NT2/D1 (cell line): ENCODE results near the gene NPDC1.
A peak's percentile ranks its signal among the peaks of the same experiment; 100 is the strongest.

ENCODE experiments used
- DNase-seq: peaks from one replicate; pipeline ENCODE4 v3.0.0-alpha.2; 2011; ENCODE audit warnings: low read depth, low spot score
- H3K27me3 ChIP-seq: 2 replicates; pipeline ENCODE4 v1.6.0; 2011; ENCODE audit warnings: mild to moderate bottlenecking; ENCODE audit not compliant: insufficient read length, insufficient read depth
- H3K36me3 ChIP-seq: 2 replicates; pipeline ENCODE4 v1.6.1; 2011; ENCODE audit warnings: mild to moderate bottlenecking, low read length, mixed read lengths; ENCODE audit not compliant: insufficient read depth, insufficient read length
- H3K4me1 ChIP-seq: 2 replicates; pipeline ENCODE4 v1.5.1; 2011; ENCODE audit not compliant: insufficient read depth, insufficient read length
- H3K4me3 ChIP-seq: 2 replicates; pipeline ENCODE4 v1.5.1; 2011; ENCODE audit warnings: low read depth; ENCODE audit not compliant: insufficient read length
- H3K9ac ChIP-seq: 2 replicates; pipeline ENCODE4 v1.6.0; 2011; ENCODE audit warnings: low read depth; ENCODE audit not compliant: insufficient read length
- H3K9me3 ChIP-seq: 2 replicates; pipeline ENCODE4 v1.5.1; 2011; ENCODE audit warnings: mild to moderate bottlenecking, low read length; ENCODE audit not compliant: insufficient read depth
- SUZ12 ChIP-seq: IDR thresholded peaks from 2 replicates; pipeline ENCODE4 v1.6.1; 2011; ENCODE audit not compliant: insufficient read length, insufficient read depth; ENCODE audit errors: extremely low read depth
- YY1 ChIP-seq: IDR thresholded peaks from 2 replicates; pipeline ENCODE4 v1.6.1; 2011; ENCODE audit not compliant: insufficient read length, insufficient read depth
- ZNF274 ChIP-seq: IDR thresholded peaks from 2 replicates; pipeline ENCODE4 v1.6.1; 2011; ENCODE audit warnings: mild to moderate bottlenecking, low read depth, low read length

NPDC1 gene

DNA sequence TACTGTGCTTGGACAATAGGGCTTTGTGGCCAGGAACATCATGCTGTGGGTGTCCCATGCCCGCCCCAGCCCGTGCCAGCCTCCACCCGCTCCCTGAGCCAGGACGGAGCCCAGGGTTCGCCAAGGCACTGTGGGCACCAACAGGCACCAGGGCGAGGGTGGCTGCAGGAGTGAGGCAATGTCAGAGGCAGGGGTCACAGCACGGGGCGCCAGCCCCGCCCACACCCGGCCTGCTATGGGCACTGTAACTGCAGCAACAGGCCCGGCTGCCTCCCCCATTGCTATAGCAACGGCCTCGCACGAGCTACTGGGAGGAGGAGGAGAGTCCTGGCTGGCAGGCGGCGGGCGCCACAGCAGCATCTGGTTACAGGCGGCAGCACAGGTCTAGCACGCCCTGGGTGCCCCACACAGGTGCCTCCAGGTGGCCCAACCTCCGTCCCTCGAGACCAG lies 20.4 kb downstream of the NPDC1 start:
- Histone ChIP-seq H3K9ac (peak overlapping the region; percentile 32), H3K27me3 (peaks cover 34% of the 10 kb centered on the region), H3K4me1 (peaks cover 50% of the 10 kb centered on the region), H3K4me3 (no peak overlapping the region), H3K36me3 (no peaks in the 10 kb centered on the region), H3K9me3 (no peaks in the 10 kb centered on the region)
- no peak for DNase-seq
- no peak for TF ChIP-seq ZNF274
- no peak for TF ChIP-seq YY1
- TF ChIP-seq SUZ12, result no peak

DNA sequence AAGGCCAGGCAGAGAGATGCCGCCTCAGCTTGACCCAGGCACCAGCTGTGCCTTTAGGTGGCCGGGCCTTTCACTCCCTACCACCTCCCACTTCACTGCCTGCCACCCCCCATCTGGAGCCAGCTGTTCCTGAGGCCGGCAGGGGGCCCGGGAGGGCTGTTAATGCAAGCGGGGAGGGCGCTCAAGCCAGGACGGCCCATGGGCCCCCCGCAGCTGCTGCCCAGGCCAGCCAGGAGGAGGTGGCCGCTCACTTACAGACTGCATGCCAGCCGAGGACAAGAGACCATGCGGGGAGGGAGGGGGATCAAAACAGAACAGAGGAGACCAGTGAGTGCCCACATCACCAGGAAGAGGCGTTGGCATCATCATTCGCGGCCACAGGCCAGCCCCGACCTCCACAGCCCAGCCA lies 22.4 kb downstream of the NPDC1 start:
- TF ChIP-seq SUZ12 (no peak), ZNF274 (no peak), YY1 (no peak)
- no peaks in the 10 kb centered on the region for H3K9me3 ChIP-seq
- H3K4me1 ChIP-seq, result peaks cover 42% of the 10 kb centered on the region
- H3K27me3 ChIP-seq, result peaks cover 24% of the 10 kb centered on the region
- no peak overlapping the region for H3K4me3 ChIP-seq
- no peak for DNase-seq
- no peaks in the 10 kb centered on the region for H3K36me3 ChIP-seq
- H3K9ac ChIP-seq, result peak overlapping the region; percentile 45

DNA sequence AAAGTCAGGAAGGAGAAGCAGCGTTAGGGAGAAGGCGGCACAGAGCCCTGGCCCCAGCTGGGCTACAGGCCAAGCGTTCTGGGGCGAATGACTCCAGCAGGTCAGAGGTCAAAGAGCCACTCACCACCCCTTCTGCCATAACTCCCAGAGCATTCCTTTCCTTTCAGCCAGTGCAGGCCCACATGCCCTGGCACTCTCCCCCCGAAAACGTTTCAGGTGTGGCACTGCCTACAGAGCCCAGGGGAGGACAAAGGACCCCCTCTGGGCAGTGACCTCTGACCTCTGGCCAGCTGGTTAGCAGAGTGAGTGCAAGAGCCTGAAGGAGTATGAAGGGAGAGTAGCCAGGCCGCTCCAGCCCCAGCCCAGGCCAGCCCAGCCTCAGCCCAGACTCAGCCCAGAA lies 22.8 kb downstream of the NPDC1 start:
- no peaks in the 10 kb centered on the region for H3K9me3 ChIP-seq
- no peak for TF ChIP-seq YY1
- no peak for TF ChIP-seq SUZ12
- no peak for TF ChIP-seq ZNF274
- no peaks in the 10 kb centered on the region for H3K36me3 ChIP-seq
- H3K4me3 ChIP-seq, result no peak overlapping the region
- peak overlapping the region; percentile 45 for H3K9ac ChIP-seq
- H3K27me3 ChIP-seq, result peaks cover 21% of the 10 kb centered on the region
- no peak for DNase-seq
- H3K4me1 ChIP-seq, result peaks cover 39% of the 10 kb centered on the region

DNA sequence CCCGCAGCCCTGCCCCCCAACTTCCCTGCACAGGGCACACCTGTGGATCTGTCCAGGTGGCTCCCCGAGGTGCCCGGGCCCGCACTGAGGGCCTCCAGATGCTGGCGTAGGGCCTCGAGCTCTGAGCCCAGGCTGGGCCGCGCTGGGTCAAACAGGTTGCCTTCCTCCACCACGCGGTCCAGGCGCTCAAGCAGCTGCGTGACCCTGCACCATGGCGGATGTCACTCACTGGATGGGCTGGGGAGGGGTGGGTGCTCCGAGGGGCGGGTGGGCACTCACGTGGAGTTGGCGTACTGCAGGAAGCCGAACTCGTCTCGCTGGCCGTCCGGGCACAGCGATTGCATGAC lies 23.3 kb downstream of the NPDC1 start:
- no peak for DNase-seq
- no peak overlapping the region for H3K9ac ChIP-seq
- no peaks in the 10 kb centered on the region for H3K36me3 ChIP-seq
- peaks cover 38% of the 10 kb centered on the region for H3K4me1 ChIP-seq
- no peak overlapping the region for H3K4me3 ChIP-seq
- H3K9me3 ChIP-seq, result no peaks in the 10 kb centered on the region
- peaks cover 20% of the 10 kb centered on the region for H3K27me3 ChIP-seq
- TF ChIP-seq ZNF274 (no peak), YY1 (no peak), SUZ12 (no peak)

DNA sequence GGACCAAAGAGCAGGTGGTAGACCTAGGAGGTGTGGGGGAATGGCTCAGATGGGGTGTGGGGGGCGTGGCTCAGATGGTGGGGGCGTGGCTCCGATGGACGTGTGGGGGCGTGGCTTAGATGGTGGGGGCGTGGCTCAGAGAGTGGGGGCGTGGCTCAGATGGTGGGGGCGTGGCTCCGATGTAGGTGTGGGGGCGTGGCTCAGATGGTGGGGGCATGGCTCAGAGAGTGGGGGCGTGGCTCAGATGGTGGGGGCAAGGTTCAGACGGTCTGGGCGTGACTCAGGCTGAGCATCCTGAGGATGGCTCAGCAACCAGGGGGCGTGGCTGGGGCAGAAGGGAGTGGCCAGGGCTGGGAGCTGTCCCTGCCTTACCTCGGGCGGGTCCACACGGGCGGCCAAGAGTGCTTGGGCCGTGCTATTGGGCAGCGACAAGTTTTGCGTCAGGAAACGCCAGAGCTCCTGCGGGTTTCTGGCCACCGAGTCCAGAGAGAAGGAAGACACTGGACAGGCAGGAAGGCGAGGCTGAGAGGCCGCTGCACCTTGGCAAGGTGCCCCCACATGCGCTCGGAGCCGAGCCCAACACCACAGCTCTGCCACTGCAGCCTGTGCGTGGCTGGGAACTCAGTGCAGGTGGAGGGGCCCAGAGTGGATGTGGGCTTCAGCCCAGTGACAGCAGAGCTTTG lies 23.9 kb downstream of the NPDC1 start:
- peak; percentile 84 for DNase-seq
- no peak overlapping the region for H3K4me3 ChIP-seq
- H3K36me3 ChIP-seq, result no peaks in the 10 kb centered on the region
- H3K9ac ChIP-seq, result no peak overlapping the region
- H3K27me3 ChIP-seq, result peaks cover 14% of the 10 kb centered on the region
- peaks cover 33% of the 10 kb centered on the region for H3K4me1 ChIP-seq
- TF ChIP-seq ZNF274 (no peak), YY1 (no peak), SUZ12 (no peak)
- no peaks in the 10 kb centered on the region for H3K9me3 ChIP-seq

DNA sequence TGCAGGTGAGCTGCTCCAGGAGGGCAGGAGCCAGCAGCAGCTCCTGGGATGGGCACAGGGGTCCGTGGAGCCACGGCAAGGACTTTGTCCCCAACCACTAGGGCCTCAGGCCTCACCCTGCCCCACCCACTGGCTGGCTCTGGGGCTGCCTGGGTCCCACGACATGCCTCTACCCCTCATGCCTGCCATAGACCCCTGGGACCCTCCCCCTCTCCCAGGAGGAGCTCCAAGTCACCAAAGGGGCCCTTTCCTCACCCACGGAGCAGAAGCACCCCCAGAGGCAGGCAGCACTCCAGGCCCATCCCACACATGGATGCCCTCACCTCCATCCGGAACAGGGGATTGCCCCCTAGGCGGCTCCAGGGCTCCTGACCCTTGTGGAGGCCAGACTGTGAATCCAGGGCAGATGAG lies 24.4 kb downstream of the NPDC1 start:
- Histone ChIP-seq H3K27me3 (peaks cover 9% of the 10 kb centered on the region), H3K4me3 (no peak overlapping the region), H3K9ac (no peak overlapping the region), H3K9me3 (no peaks in the 10 kb centered on the region), H3K4me1 (peaks cover 29% of the 10 kb centered on the region), H3K36me3 (peaks cover 5% of the 10 kb centered on the region)
- TF ChIP-seq YY1 (no peak), ZNF274 (no peak), SUZ12 (no peak)
- DNase-seq, result no peak

DNA sequence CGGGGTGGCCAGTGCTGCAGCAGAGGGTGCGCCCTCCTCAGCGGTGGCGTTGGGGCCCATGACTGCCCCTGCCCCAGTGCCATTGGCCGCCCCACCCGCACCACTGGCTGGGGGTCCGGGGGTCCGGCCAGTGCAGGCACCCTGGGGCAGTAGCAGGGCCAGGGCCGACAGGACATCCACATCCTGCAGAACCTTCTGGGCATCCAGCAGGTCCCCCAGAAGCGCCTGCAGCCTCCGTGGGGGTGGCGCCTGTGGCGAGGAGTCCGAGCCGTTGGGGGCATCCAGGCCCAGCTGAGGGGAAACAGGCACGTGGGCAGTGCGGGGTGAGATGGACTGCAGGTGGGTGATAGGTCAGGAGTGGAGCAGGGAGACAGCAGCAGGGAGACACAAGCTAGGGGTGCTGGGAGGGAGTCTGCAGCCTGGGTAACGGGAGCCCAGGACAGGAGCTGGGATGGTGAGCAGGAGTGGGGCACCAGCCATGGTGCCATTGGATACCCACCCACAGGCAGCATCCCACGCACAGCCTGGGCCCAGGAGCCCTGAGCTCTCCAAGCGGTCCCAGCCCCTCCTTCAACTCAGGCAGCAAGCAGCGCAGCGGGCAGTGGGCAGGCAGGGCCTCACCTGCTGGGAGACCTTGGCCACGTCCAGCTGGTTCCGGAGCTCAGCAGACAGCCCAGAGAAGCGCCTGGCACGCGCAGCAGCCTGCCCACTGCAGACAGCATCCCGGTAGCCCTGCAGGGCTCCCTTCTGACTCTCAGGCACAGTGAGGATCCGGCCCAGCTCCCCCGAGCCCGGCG lies 25.0 kb downstream of the NPDC1 start:
- Histone ChIP-seq H3K4me3 (no peak overlapping the region), H3K9ac (no peak overlapping the region), H3K4me1 (peaks cover 28% of the 10 kb centered on the region), H3K27me3 (peaks cover 3% of the 10 kb centered on the region), H3K9me3 (no peaks in the 10 kb centered on the region), H3K36me3 (peaks cover 9% of the 10 kb centered on the region)
- no peak for DNase-seq
- TF ChIP-seq YY1, result no peak
- no peak for TF ChIP-seq SUZ12
- TF ChIP-seq ZNF274, result no peak
